GM23338 (cell line): Measurements from ENCODE around the gene FLNC. TPM values are rescaled to one million over a fixed set of nuclear protein-coding genes. Genes with fewer than 3 reads are reported as not detected.

Source experiments
- ATAC-seq: fragments of 200-7000 bp; cut with Tn5 transposase; 3 replicates; pipeline ENCODE4 v1.9.1; 2020
- DNase-seq: peaks from one replicate; pipeline ENCODE4 v3.0.0-alpha.2; 2015; ENCODE audit warnings: low spot score
- H2AFZ ChIP-seq: fragments of 200-600 bp; sonication (generic); 2 replicates; pipeline ENCODE4 v1.8.0; 2016; ENCODE audit warnings: antibody characterized with exemption, mild to moderate bottlenecking, moderate library complexity
- H3F3A ChIP-seq: fragments of 200-600 bp; sonication (generic); replicated peaks from 2 replicates; pipeline ENCODE4 v1.8.0; 2017; ENCODE audit warnings: antibody characterized with exemption, mixed run types, low read depth
- H3K27ac ChIP-seq: fragments of 200-600 bp; sonication (generic); 2 replicates; pipeline ENCODE4 v1.6.1; 2016; ENCODE audit warnings: low read depth
- H3K27me3 ChIP-seq: fragments of 200-600 bp; sonication (generic); 2 replicates; pipeline ENCODE4 v1.8.0; 2016; ENCODE audit warnings: mild to moderate bottlenecking, mixed run types, moderate library complexity; ENCODE audit not compliant: insufficient read depth
- H3K36me3 ChIP-seq: fragments of 200-600 bp; sonication (generic); 2 replicates; pipeline ENCODE4 v1.8.0; 2016; ENCODE audit warnings: mild to moderate bottlenecking; ENCODE audit not compliant: insufficient read depth
- H3K4me1 ChIP-seq: fragments of 200-600 bp; sonication (generic); 2 replicates; pipeline ENCODE4 v1.8.0; 2016; ENCODE audit warnings: mild to moderate bottlenecking, moderate library complexity; ENCODE audit not compliant: insufficient read depth
- H3K4me2 ChIP-seq: fragments of 200-600 bp; sonication (generic); 2 replicates; pipeline ENCODE4 v1.7.1; 2017; ENCODE audit warnings: mixed run types
- H3K4me3 ChIP-seq: fragments of 200-600 bp; sonication (generic); 2 replicates; pipeline ENCODE4 v1.6.1; 2016; ENCODE audit warnings: mixed run types
- H3K79me2 ChIP-seq: fragments of 200-600 bp; sonication (generic); replicated peaks from 2 replicates; pipeline ENCODE4 v1.8.0; 2017; ENCODE audit warnings: mild to moderate bottlenecking; ENCODE audit not compliant: insufficient read depth
- H3K9me2 ChIP-seq: fragments of 200-600 bp; sonication (generic); 2 replicates; pipeline ENCODE4 v1.8.0; 2017; ENCODE audit not compliant: insufficient read depth
- H4K20me1 ChIP-seq: fragments of 200-600 bp; sonication (generic); replicated peaks from 2 replicates; pipeline ENCODE4 v1.8.0; 2017; ENCODE audit warnings: mild to moderate bottlenecking; ENCODE audit not compliant: insufficient read depth
- H3K27ac Mint-ChIP-seq: 2 replicates; pipeline ENCODE4 v1.8.0; 2020; ENCODE audit warnings: inconsistent platforms, mild to moderate bottlenecking, moderate library complexity, mixed read lengths
- H3K27me3 Mint-ChIP-seq: 3 replicates; pipeline ENCODE4 v1.8.0; 2022; ENCODE audit warnings: low read depth, mild to moderate bottlenecking, moderate library complexity, mixed read lengths, inconsistent platforms; ENCODE audit not compliant: insufficient read depth, poor library complexity
- H3K36me3 Mint-ChIP-seq: 3 replicates; pipeline ENCODE4 v1.8.0; 2021; ENCODE audit warnings: low read depth, mild to moderate bottlenecking, inconsistent platforms, moderate library complexity, mixed read lengths
- H3K4me1 Mint-ChIP-seq: 3 replicates; pipeline ENCODE4 v1.8.0; 2020; ENCODE audit warnings: mild to moderate bottlenecking, inconsistent platforms, mixed read lengths
- H3K4me3 Mint-ChIP-seq: 3 replicates; pipeline ENCODE4 v1.8.0; 2021; ENCODE audit warnings: moderate library complexity, mild to moderate bottlenecking, inconsistent platforms, mixed read lengths
- H3K9me3 Mint-ChIP-seq: 3 replicates; pipeline ENCODE4 v1.8.0; 2020; ENCODE audit warnings: moderate library complexity, mild to moderate bottlenecking, inconsistent platforms, mixed read lengths
- CREB1 ChIP-seq: fragments of 250-450 bp; sonication (Bioruptor Pico); IDR thresholded peaks from 2 replicates; pipeline ENCODE4 v1.5.0; 2020; ENCODE audit warnings: low read depth, mild to moderate bottlenecking, moderate library complexity
- CTCF ChIP-seq, 2 experiments: fragments of 200-600 bp in 1 of 2; sonication (generic) in 1 of 2; conservative IDR thresholded peaks; 2 replicates each; pipeline versions ENCODE4 v1.5.1 to v1.6.1; 2016 to 2017; ENCODE audit warnings: antibody characterized with exemption in 2 of 2, low read depth in 2 of 2, mild to moderate bottlenecking in 2 of 2, moderate library complexity in 1 of 2
- ETS1 ChIP-seq: IDR thresholded peaks from 2 replicates; pipeline ENCODE4 v1.6.1; 2016; ENCODE audit warnings: antibody characterized with exemption
- EZH2 ChIP-seq: fragments of 200-600 bp; sonication (generic); IDR thresholded peaks from one replicate; pipeline ENCODE4 v1.8.0; 2017; ENCODE audit warnings: antibody characterized with exemption, mild to moderate bottlenecking, low read depth; ENCODE audit not compliant: unreplicated experiment
- EZH2phosphoT487 ChIP-seq: fragments of 200-600 bp; sonication (generic); IDR thresholded peaks from one replicate; pipeline ENCODE4 v1.8.1; 2018; ENCODE audit warnings: antibody characterized with exemption; ENCODE audit not compliant: unreplicated experiment
- JUNB ChIP-seq: IDR thresholded peaks from one replicate; pipeline ENCODE4 v1.6.1; 2016; ENCODE audit warnings: antibody characterized with exemption; ENCODE audit not compliant: unreplicated experiment
- NANOG ChIP-seq: IDR thresholded peaks from 2 replicates; pipeline ENCODE4 v1.6.1; 2016; ENCODE audit warnings: antibody characterized with exemption, borderline replicate concordance
- POLR2AphosphoS5 ChIP-seq: IDR thresholded peaks from 2 replicates; pipeline ENCODE4 v1.6.1; 2016; ENCODE audit warnings: antibody characterized with exemption, low read depth
- STAT1 ChIP-seq: IDR thresholded peaks from one replicate; pipeline ENCODE4 v1.6.1; 2016; ENCODE audit warnings: antibody characterized with exemption; ENCODE audit not compliant: unreplicated experiment
- ZNF114 ChIP-seq: fragments of 250-450 bp; sonication (Bioruptor Pico); IDR thresholded peaks from 2 replicates; pipeline ENCODE4 v1.5.0; 2020; ENCODE audit warnings: mild to moderate bottlenecking, moderate library complexity
- ZNF331 ChIP-seq: fragments of 250-450 bp; sonication (Bioruptor Pico); IDR thresholded peaks from 2 replicates; pipeline ENCODE4 v1.5.0; 2020; ENCODE audit warnings: low read depth, mild to moderate bottlenecking, moderate library complexity
- ZNF462 ChIP-seq: fragments of 250-450 bp; sonication (Bioruptor Pico); IDR thresholded peaks from 2 replicates; pipeline ENCODE4 v1.5.0; 2020; ENCODE audit warnings: mild to moderate bottlenecking, moderate library complexity
- polyA plus RNA-seq: library from polyadenylated mRNA; unstranded; fragments of >200 nt; fragmentation: Nextera tagmentation; extraction: Ambion mirVana; gene quantifications from 2 replicates; pipeline ENCODE4 v1.2.1, GENCODE V29; 2016
- total RNA-seq: library from RNA; depleted of rRNA; stranded (reverse); fragments of >200 nt; shearing (Covaris generic); gene quantifications from 2 replicates; pipeline ENCODE4 v1.2.3, GENCODE V29; 2014
- TF ChIP-seq, protein P1 (sequence below): IDR thresholded peaks from one replicate; pipeline ENCODE4 v1.6.1; 2018; ENCODE audit warnings: antibody characterized with exemption; ENCODE audit not compliant: unreplicated experiment

FLNC gene
- total and polyA plus RNA-seq, 2 experiments from 2014 or later, result 0.65 to 11.8 TPM

- Histone ChIP-seq H2AFZ (no peak overlapping the region), H3K9me2 (no peaks in the 10 kb centered on the region), H3F3A (0 out of 2 replicates have a peak, but pooled peaks cover 6% of the 10 kb centered on the region), H3K36me3 (0 out of 2 replicates have a peak, but pooled peaks cover 6% of the 10 kb centered on the region), H3K27ac (no peak overlapping the region), H3K79me2 (no peaks in the 10 kb centered on the region), H3K4me2 (peak overlapping the region; percentile 92), H4K20me1 (no peaks in the 10 kb centered on the region; the same call in 1 of the 2 replicates), H3K4me1 (peaks cover 26% of the 10 kb centered on the region), H3K4me3 (0 out of 2 replicates have a peak overlapping the region, but pooled peaks have one; percentile 85), H3K27me3 (no peaks in the 10 kb centered on the region)
- ATAC-seq (no peak), DNase-seq (no peak)
- TF ChIP-seq ZNF462 (no peak), ZNF114 (CRISPR knock-in tag) (no peak), ZNF331 (CRISPR knock-in tag) (no peak), JUNB (no peak), EZH2phosphoT487 (no peak), POLR2AphosphoS5 (no peak), EZH2 (no peak), NANOG (no peak), CTCF (conservative IDR thresholded peaks at IDR 0.05; ENCODE audit: low read depth in 2 of 2) (no peak), ETS1 (no peak), CREB1 (no peak), STAT1 (no peak)
- TF ChIP-seq, protein P1, sequence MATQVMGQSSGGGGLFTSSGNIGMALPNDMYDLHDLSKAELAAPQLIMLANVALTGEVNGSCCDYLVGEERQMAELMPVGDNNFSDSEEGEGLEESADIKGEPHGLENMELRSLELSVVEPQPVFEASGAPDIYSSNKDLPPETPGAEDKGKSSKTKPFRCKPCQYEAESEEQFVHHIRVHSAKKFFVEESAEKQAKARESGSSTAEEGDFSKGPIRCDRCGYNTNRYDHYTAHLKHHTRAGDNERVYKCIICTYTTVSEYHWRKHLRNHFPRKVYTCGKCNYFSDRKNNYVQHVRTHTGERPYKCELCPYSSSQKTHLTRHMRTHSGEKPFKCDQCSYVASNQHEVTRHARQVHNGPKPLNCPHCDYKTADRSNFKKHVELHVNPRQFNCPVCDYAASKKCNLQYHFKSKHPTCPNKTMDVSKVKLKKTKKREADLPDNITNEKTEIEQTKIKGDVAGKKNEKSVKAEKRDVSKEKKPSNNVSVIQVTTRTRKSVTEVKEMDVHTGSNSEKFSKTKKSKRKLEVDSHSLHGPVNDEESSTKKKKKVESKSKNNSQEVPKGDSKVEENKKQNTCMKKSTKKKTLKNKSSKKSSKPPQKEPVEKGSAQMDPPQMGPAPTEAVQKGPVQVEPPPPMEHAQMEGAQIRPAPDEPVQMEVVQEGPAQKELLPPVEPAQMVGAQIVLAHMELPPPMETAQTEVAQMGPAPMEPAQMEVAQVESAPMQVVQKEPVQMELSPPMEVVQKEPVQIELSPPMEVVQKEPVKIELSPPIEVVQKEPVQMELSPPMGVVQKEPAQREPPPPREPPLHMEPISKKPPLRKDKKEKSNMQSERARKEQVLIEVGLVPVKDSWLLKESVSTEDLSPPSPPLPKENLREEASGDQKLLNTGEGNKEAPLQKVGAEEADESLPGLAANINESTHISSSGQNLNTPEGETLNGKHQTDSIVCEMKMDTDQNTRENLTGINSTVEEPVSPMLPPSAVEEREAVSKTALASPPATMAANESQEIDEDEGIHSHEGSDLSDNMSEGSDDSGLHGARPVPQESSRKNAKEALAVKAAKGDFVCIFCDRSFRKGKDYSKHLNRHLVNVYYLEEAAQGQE, result no peak
- peaks cover 40% of the 10 kb centered on the region for H3K4me1 Mint-ChIP-seq
- no peak overlapping the region for H3K27ac Mint-ChIP-seq
- no peak overlapping the region for H3K4me3 Mint-ChIP-seq
- H3K27me3 Mint-ChIP-seq, result peaks cover 13% of the 10 kb centered on the region
- no peaks in the 10 kb centered on the region for H3K9me3 Mint-ChIP-seq
- H3K36me3 Mint-ChIP-seq, result peaks cover 32% of the 10 kb centered on the region
Measured at GRCh38 chr7:128793181-128793547, 37.0 kb upstream of the FLNC start.
